GM18505 (cell line): ENCODE data around the gene AMN1.
A peak's percentile ranks its signal among the peaks of the same experiment; 100 is the strongest.
"Not testable (repeated sequence)": the region's sequence is repeated elsewhere in the genome, so short reads cannot be mapped to it uniquely, and the experiment has no call there.

Experiments used
- ATAC-seq: cut with Tn5 transposase; IDR thresholded peaks from one replicate; pipeline ENCODE4 v1.9.1; 2021; ENCODE audit not compliant: unreplicated experiment
- POLR2A ChIP-seq: IDR thresholded peaks from 4 replicates; pipeline ENCODE4 v1.6.1; 2011; ENCODE audit warnings: borderline replicate concordance; ENCODE audit not compliant: insufficient read depth, insufficient read length; ENCODE audit errors: extremely low read depth

AMN1 gene

DNA sequence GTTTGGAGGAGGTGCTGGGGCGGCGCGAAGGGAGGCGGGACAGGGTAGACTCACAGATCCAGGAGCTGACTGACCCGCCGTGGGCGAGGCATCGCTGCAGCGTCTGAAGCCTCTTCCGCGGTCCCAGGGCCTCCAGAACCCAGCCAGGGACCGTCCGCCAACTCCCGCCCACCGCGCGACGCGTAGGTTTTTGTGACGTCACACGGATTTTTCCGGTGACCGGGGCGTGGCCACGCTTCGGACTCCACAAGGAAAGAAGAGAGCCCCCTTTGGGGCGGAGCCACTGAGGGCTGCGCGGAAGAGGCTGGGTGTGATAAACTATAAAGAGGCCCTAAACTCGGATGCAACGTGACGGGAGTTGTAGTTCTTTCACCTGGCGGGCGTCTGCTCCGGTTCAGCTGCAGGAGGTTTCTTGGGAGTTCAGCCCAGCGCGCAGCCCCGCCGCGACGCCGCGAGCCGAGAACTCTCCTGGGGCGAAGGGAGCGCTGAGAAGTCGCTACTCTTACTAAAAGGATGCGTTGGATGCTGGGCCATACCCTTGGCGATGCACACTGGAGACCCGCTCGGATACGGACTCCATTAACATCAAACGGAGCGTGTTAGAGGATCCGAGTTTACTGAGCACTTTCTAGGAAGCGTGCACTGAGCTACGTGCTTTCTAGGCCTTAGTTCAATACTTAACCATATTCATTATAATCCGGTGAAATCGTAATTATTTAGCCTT is at the start of gene AMN1:
AMN1 (minus strand) TSS at position 105 of the 724 bp plus-strand sequence; CDS start at position 92, 13 bp downstream.
- peak; percentile 95 for ATAC-seq
- TF ChIP-seq POLR2A = peak; percentile 79

DNA sequence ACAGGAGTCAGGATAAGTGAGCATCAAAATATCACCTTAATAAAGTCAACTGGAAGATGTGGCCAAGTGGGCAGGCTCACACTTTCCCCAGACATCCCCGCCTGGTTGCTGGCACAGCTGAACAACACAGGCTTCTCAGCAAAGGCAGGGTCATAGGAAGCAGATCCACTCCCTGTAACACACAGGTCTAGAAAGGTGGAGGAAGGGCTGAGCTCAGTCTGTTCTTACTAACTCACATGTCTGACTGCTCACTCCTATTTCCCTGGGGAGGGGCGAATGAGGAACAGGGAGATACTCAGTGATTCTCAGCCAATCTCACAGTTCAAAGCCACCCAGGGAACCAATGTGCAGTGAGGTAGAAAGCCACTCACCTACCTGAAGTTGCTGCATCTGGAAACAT is 45.0 kb upstream of the AMN1 start:
- ATAC-seq = no peak
- no peak for TF ChIP-seq POLR2A

DNA sequence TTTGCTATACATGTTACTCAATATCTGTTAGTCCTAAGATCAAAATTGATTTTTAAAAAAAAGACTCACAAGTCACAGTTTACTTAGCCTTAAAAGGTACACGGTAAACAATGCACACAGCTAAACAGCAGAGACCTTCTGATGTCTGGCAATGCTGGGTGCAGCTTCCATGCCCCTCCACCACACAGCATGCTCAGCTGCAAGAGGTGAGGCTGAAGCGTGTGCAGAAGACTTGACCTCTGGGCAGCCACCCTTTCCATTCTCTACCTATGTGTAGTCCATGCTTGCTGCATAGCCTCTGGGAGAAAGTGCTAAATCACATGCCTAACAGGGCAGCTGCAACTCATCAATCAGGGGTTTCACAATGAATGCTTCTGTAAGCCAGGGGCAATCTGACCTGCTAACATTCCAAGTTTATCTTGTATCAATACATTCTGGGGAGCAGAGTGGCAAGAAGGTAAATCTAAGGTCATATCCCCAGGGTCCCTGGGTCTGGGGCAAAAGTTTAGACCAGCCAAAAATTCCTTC is 44.5 kb upstream of the AMN1 start:
- ATAC-seq = no peak
- TF ChIP-seq POLR2A = no peak

DNA sequence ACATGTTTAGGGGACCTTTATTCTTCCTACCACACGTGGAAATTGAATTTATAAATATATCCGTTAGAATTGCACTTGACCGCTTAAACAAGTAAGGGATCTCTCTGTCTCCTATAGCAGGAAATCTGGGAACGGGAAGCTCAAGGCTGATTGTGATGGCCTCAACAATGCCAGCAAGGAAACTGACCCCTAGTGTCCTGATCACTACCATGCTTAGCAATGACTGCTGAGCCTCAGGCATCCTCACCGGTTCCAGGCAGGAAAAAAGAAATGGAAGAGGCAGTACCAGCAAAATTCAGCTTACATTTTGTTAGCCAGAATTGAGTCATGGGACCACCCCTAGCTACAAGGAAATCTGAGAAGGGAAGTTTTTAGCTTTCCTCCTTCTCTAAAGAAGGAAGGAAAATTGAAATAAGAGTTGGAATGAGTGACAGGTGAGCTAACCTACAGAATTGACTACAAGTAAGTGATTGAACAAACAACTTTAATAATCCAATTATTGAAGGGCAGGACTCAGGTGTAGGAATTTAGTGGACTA is 43.9 kb upstream of the AMN1 start:
- no peak for TF ChIP-seq POLR2A
- ATAC-seq = no peak

DNA sequence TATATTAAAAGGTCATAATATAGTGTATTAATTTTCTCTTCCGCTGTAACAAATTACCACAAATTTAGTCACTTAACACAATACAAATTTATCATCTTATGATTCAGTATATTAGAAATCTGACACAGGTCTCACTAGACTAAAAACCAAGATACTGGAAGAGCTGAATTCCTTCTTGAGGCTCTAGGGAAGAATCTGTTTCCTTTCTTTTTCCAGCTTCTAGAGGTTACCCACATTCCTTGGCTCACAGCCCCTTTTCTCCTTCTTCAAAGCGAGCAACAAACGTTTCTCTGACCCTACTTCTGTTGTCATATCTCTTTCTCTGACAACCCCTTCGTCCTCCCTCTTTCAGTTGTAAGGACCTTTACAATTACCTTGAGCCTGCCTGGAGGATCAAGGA is 43.4 kb upstream of the AMN1 start:
- no peak for ATAC-seq
- TF ChIP-seq POLR2A = no peak

- ATAC-seq = no peak
- no peak for TF ChIP-seq POLR2A
Observed at GRCh38 chr12:31768046-31768445, 39.2 kb upstream of the AMN1 start.

- TF ChIP-seq POLR2A = no peak
- no peak for ATAC-seq
Observed at GRCh38 chr12:31765931-31766330, 37.1 kb upstream of the AMN1 start.

- TF ChIP-seq POLR2A = no peak
- no peak for ATAC-seq
Observed at GRCh38 chr12:31759632-31760459, 31.0 kb upstream of the AMN1 start.

GRCh38 chr12:31758297-31758696 is 29.5 kb upstream of the AMN1 start:
- not testable (repeated sequence) for ATAC-seq

DNA sequence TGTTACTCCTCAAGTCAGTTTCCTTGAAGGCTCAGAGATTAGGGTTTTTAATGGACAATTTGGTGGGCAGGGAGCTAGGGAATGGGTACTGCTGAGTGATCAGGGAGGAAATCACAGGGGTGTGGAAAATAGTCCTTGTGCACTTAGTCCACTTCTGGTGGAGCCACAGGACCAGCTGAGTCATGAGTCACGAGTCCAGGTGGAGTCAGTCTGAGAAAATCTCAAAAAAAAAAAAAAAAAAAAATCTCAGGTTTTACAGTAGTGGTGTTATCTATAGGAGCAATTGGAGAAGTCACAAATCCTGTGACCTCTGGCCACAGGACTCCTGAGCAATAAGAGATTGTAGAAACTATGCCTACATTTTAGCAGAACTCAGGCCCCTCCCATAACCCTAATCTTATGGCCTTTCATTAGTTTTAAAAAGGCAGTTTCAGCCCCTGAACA is 28.2 kb upstream of the AMN1 start:
- no peak for TF ChIP-seq POLR2A
- ATAC-seq = no peak

- no peak for ATAC-seq
- TF ChIP-seq POLR2A = no peak
Observed at GRCh38 chr12:31752450-31752849, 23.6 kb upstream of the AMN1 start.

DNA sequence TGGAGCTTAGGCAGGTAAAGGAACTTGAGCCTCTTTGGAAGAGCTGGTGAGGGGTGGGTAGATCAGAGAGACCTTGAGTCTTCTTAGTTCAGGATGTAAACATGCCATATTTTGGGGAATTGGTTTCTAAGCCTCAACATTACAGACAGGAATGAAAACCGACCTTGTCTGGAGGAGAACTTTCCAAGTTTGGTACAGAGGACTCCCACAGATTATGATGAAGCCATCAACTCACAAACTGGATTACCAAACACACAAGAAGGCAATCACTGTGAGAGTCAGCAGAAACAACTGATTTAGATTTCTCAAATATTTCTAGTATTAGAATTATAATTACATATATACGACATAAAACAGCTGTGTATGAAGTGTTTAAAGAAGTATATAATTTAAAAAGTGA is 22.3 kb upstream of the AMN1 start:
- no peak for TF ChIP-seq POLR2A
- no peak for ATAC-seq

DNA sequence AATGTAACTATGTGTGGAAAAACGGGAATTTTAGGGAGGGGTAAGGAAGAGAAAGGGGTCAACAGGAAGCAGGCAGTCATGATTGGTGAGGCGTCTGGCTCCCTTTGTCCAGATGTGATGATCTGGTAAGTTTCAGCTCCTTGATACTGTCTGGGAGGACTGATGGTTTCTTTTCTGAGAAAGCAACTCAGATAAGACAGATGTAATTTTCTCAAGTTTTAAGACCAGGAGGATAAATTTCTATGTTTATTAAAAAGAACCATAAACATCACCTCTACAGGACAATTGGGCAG is 21.9 kb upstream of the AMN1 start:
- no peak for TF ChIP-seq POLR2A
- ATAC-seq = no peak
